Endothelial cell of umbilical vein (primary cell): Measurements from ENCODE around the gene CCNT2. TPM values are rescaled to one million over a fixed set of nuclear protein-coding genes. Genes with fewer than 3 reads are reported as not detected.

Experiments
- BruUV-seq: library from RNA; stranded (reverse); fragments of 400-500 nt; replicated peaks from 2 replicates; lab custom pipeline; 2021; lab: Mats Ljungman, UMichigan
- CTCF ChIA-PET: fragments of 300-600, 350-600 bp; sonication (Branson Sonifier 250); formaldehyde crosslinking; loops from one replicate; lab custom pipeline; 2021; ENCODE audit warnings: antibody characterized with exemption, inconsistent platforms; lab: Charles Lee
- POLR2A ChIA-PET: fragments of 300-600, 350-600 bp; sonication (Branson Sonifier 250); formaldehyde crosslinking; loops from one replicate; lab custom pipeline; 2021; ENCODE audit warnings: antibody characterized with exemption, inconsistent platforms; lab: Charles Lee
- DNase-seq: peaks from one replicate; pipeline ENCODE4 v3.0.0-alpha.2; 2011; ENCODE audit warnings: low read depth, low spot score
- FAIRE-seq: peaks from 2 replicates; lab custom pipeline; 2011; peaks lifted over from hg19 to GRCh38; lab: Jason Lieb, UNC
- H2AFZ ChIP-seq: 2 replicates; pipeline ENCODE4 v1.6.0; 2012; ENCODE audit warnings: low read depth, low read length, control low read depth, inconsistent platforms
- H3K27ac ChIP-seq: 2 replicates; pipeline ENCODE4 v1.5.1; 2011; ENCODE audit warnings: low read depth, mild to moderate bottlenecking, control low read depth, low read length, moderate library complexity; ENCODE audit not compliant: insufficient read depth
- H3K27me3 ChIP-seq, 2 experiments: 2 replicates each; pipeline versions ENCODE4 v1.6.0 to v1.6.1; 2011; ENCODE audit warnings: low read length in 2 of 2, mixed read lengths in 1 of 2; ENCODE audit not compliant: control insufficient read depth in 2 of 2, insufficient read depth in 2 of 2
- H3K36me3 ChIP-seq, 2 experiments: 2 replicates in 1 of 2; 3 replicates in 1 of 2; pipeline ENCODE4 v1.5.1; 2011; ENCODE audit warnings: low read length in 2 of 2, mild to moderate bottlenecking in 1 of 2, moderate library complexity in 1 of 2; ENCODE audit not compliant: control insufficient read depth in 2 of 2, insufficient read depth in 2 of 2; ENCODE audit errors: extremely low read depth in 1 of 2
- H3K4me1 ChIP-seq: 3 replicates; pipeline ENCODE4 v1.5.1; 2011; ENCODE audit warnings: mild to moderate bottlenecking, low read length; ENCODE audit not compliant: control insufficient read depth, insufficient read depth; ENCODE audit errors: extremely low read depth
- H3K4me2 ChIP-seq: 2 replicates; pipeline ENCODE4 v1.6.1; 2011; ENCODE audit warnings: low read length, control low read depth, mixed read lengths; ENCODE audit not compliant: insufficient read depth
- H3K4me3 ChIP-seq, 3 experiments: fragments of 200-600 bp in 1 of 3; sonication (generic), shearing (Covaris generic) in 1 of 3; replicated peaks in 1 of 3; 2 replicates each; pipeline ENCODE4 v1.5.1; 2011 to 2016; ENCODE audit warnings: control low read depth in 3 of 3, low read length in 3 of 3, mild to moderate bottlenecking in 2 of 3, inconsistent platforms in 1 of 3, low read depth in 1 of 3, moderate library complexity in 1 of 3; ENCODE audit not compliant: insufficient read depth in 1 of 3
- H3K79me2 ChIP-seq: 2 replicates; pipeline ENCODE4 v1.6.0; 2012; ENCODE audit warnings: low read length, inconsistent platforms; ENCODE audit not compliant: control insufficient read depth, insufficient read depth
- H3K9ac ChIP-seq: replicated peaks from 2 replicates; pipeline ENCODE3; 2011; ENCODE audit warnings: low read length, control low read depth; ENCODE audit not compliant: insufficient read depth; ENCODE audit errors: extremely low read depth
- H3K9me1 ChIP-seq: replicated peaks from 3 replicates; pipeline ENCODE4 v1.6.0; 2011; ENCODE audit warnings: mild to moderate bottlenecking, low read length; ENCODE audit not compliant: control insufficient read depth, insufficient read depth; ENCODE audit errors: extremely low read depth
- H3K9me3 ChIP-seq: replicated peaks from 2 replicates; pipeline ENCODE4 v1.5.1; 2012; ENCODE audit warnings: low read length, inconsistent platforms; ENCODE audit not compliant: control insufficient read depth, insufficient read depth
- H4K20me1 ChIP-seq: replicated peaks from 2 replicates; pipeline ENCODE3; 2011; ENCODE audit warnings: mild to moderate bottlenecking, low read length; ENCODE audit not compliant: control insufficient read depth, insufficient read depth; ENCODE audit errors: extremely low read depth
- EZH2 ChIP-seq: IDR thresholded peaks from 2 replicates; pipeline ENCODE4 v1.6.1; 2012; ENCODE audit warnings: borderline replicate concordance, low read depth, mild to moderate bottlenecking, moderate library complexity, low read length, inconsistent platforms; ENCODE audit not compliant: severe bottlenecking
- FOS ChIP-seq: IDR thresholded peaks from 2 replicates; pipeline ENCODE4 v1.6.1; 2011; ENCODE audit warnings: mild to moderate bottlenecking, low read length, moderate library complexity, borderline replicate concordance; ENCODE audit not compliant: insufficient read depth
- GATA2 ChIP-seq: IDR thresholded peaks from 2 replicates; pipeline ENCODE4 v1.7.0; 2011; ENCODE audit warnings: low read depth, mild to moderate bottlenecking, moderate library complexity, mixed read lengths, low read length; ENCODE audit not compliant: insufficient read length, insufficient read depth
- JUN ChIP-seq: IDR thresholded peaks from 2 replicates; pipeline ENCODE4 v1.6.1; 2011; ENCODE audit warnings: borderline replicate concordance, low read depth; ENCODE audit not compliant: insufficient read length, insufficient read depth
- MYC ChIP-seq: IDR thresholded peaks from one replicate; pipeline ENCODE4 v1.6.1; 2011; ENCODE audit warnings: mild to moderate bottlenecking, low read depth, low read length
- POLR2A ChIP-seq: IDR thresholded peaks from 2 replicates; pipeline ENCODE4 v1.6.1; 2012; ENCODE audit warnings: low read depth, mild to moderate bottlenecking, control low read depth, low read length
- POLR2AphosphoS5 ChIP-seq: IDR thresholded peaks from 2 replicates; pipeline ENCODE4 v1.6.1; 2012; ENCODE audit warnings: low read depth, mild to moderate bottlenecking, control low read depth, low read length, moderate library complexity; ENCODE audit not compliant: insufficient read depth
- dilution Hi-C: fragments of 300-500 bp; cut with MboI; formaldehyde crosslinking; loops from one replicate; pipeline ENCODE4 v1.15.0; 2019; ENCODE audit warnings: low sequenced_read_pairs; ENCODE audit not compliant: extremely low pct_ligation_motif_present
- intact Hi-C: fragments of 100-400 bp; cut with micrococcal nuclease; formaldehyde crosslinking; loops from one replicate; pipeline ENCODE4 v1.10.0; 2022
- polyA plus RNA-seq, 4 experiments: library from polyadenylated mRNA; depleted of rRNA in 3 of 4; stranded (reverse) in 3 of 4; unstranded in 1 of 4; fragments of >200 nt; gene quantifications; 2 replicates each; pipeline versions ENCODE4 v1.2.1 to v1.2.3, GENCODE V29; 2011 to 2012; ENCODE audit warnings: missing spikeins in 1 of 4
- total RNA-seq: library from RNA; stranded (reverse); gene quantifications from 2 replicates; pipeline ENCODE4 v1.2.3, GENCODE V29; 2021
- TF ChIP-seq, protein P1 (sequence below), 2 donors: IDR thresholded peaks; 1 replicate in 1 of 2; 2 replicates in 1 of 2; pipeline ENCODE4 v1.5.1; 2011; ENCODE audit warnings: low read length in 2 of 2, mild to moderate bottlenecking in 2 of 2, moderate library complexity in 2 of 2, control low read depth in 1 of 2, inconsistent platforms in 1 of 2, low read depth in 1 of 2; ENCODE audit not compliant: insufficient read depth in 1 of 2; ENCODE audit errors: extremely low read depth in 1 of 2
- TF ChIP-seq, protein P2 (sequence below): IDR thresholded peaks from 2 replicates; pipeline ENCODE4 v1.6.1; 2011; ENCODE audit not compliant: insufficient read depth, insufficient read length

CCNT2 gene
- total and polyA plus RNA-seq, 2 donors (not counting 3 experiments of a cell fraction or from before 2014, with no cell fraction given) = 10.3 to 35.5 TPM

DNA sequence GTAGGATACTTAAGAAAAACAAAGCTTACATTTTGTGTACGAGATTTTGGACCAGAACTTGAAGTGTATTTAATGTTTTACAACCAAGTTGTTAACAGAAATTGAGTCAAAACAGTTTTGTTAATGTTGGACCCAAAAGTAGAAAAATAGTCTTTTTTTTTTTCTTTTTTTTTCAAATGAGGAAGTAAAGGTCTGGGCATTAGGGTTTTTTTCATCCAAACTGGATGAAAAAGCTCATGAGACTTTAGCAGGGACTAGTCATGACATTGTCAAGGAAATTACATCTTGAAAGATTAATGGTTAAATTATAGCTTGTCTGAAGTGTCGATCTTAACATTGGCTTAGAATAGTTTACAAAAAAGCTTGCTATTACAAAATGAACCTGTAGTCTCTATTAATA is 32.3 kb downstream of the CCNT2 start:
- no peaks in the 10 kb centered on the region for H3K9me3 ChIP-seq
- peaks cover 16% of the 10 kb centered on the region for H3K79me2 ChIP-seq

More for the DNA sequence above, 32.3 kb downstream of the CCNT2 start:
- H3K27ac ChIP-seq = no peak overlapping the region
- no peaks in the 10 kb centered on the region for H3K4me1 ChIP-seq
- peaks cover 2% of the 10 kb centered on the region for H4K20me1 ChIP-seq
- no peak overlapping the region for H3K4me2 ChIP-seq
- ChIA-PET CTCF (interaction anchor here (1.5 to 1.9 kb wide), 2 partner anchors 8 to 491 kb away, joined by 3 to 5 read pairs; no protein-coding TSS in a partner anchor), POLR2A (interaction anchor here (0.7 kb wide), 2 partner anchors 14 to 586 kb away, joined by 3 to 4 read pairs; no protein-coding TSS in a partner anchor)
- H3K27me3 ChIP-seq = no peaks in the 10 kb centered on the region
- dilution Hi-C loops = no loop called here
- no TSS peak for BruUV-seq
- FAIRE-seq (no peak), DNase-seq (no peak)
- H3K4me3 ChIP-seq = no peak overlapping the region
- H2AFZ ChIP-seq = no peak overlapping the region
- intact Hi-C loops = no loop called here
- TF ChIP-seq, protein P1, sequence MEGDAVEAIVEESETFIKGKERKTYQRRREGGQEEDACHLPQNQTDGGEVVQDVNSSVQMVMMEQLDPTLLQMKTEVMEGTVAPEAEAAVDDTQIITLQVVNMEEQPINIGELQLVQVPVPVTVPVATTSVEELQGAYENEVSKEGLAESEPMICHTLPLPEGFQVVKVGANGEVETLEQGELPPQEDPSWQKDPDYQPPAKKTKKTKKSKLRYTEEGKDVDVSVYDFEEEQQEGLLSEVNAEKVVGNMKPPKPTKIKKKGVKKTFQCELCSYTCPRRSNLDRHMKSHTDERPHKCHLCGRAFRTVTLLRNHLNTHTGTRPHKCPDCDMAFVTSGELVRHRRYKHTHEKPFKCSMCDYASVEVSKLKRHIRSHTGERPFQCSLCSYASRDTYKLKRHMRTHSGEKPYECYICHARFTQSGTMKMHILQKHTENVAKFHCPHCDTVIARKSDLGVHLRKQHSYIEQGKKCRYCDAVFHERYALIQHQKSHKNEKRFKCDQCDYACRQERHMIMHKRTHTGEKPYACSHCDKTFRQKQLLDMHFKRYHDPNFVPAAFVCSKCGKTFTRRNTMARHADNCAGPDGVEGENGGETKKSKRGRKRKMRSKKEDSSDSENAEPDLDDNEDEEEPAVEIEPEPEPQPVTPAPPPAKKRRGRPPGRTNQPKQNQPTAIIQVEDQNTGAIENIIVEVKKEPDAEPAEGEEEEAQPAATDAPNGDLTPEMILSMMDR (IDR thresholded peaks at IDR 0.05; ENCODE audit: extremely low read depth in 1 of 2, insufficient read depth in 1 of 2, low read depth in 1 of 2, low read length in 2 of 2) = no peak
- no peak for TF ChIP-seq POLR2A
- TF ChIP-seq FOS = no peak
- TF ChIP-seq MYC = no peak
- TF ChIP-seq, protein P2, sequence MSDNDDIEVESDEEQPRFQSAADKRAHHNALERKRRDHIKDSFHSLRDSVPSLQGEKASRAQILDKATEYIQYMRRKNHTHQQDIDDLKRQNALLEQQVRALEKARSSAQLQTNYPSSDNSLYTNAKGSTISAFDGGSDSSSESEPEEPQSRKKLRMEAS = no peak
- no peak for TF ChIP-seq EZH2
- no peak for TF ChIP-seq GATA2
- TF ChIP-seq JUN = no peak
- TF ChIP-seq POLR2AphosphoS5 = no peak
- peaks cover 17 to 35% of the 10 kb centered on the region in 2 experiments for H3K36me3 ChIP-seq
- no peaks in the 10 kb centered on the region for H3K9me1 ChIP-seq
- H3K9ac ChIP-seq = no peak overlapping the region
